ENCODE measurements around the gene ITGA7.

- TF ChIP-seq, protein P1, sequence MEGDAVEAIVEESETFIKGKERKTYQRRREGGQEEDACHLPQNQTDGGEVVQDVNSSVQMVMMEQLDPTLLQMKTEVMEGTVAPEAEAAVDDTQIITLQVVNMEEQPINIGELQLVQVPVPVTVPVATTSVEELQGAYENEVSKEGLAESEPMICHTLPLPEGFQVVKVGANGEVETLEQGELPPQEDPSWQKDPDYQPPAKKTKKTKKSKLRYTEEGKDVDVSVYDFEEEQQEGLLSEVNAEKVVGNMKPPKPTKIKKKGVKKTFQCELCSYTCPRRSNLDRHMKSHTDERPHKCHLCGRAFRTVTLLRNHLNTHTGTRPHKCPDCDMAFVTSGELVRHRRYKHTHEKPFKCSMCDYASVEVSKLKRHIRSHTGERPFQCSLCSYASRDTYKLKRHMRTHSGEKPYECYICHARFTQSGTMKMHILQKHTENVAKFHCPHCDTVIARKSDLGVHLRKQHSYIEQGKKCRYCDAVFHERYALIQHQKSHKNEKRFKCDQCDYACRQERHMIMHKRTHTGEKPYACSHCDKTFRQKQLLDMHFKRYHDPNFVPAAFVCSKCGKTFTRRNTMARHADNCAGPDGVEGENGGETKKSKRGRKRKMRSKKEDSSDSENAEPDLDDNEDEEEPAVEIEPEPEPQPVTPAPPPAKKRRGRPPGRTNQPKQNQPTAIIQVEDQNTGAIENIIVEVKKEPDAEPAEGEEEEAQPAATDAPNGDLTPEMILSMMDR (conservative IDR thresholded peaks at IDR 0.05): no peak
- TF ChIP-seq ZFX (IDR thresholded peaks at IDR 0.05): no peak
These were observed 50.5 kb downstream of the ITGA7 start for GRCh38 chr12:55657212-55657611.
